Measurements from ENCODE around the gene CCDC3.

Gene CCDC3

GRCh38 chr10:12915637-12916168, 85.8 kb downstream of the CCDC3 start:
- no peak for TF ChIP-seq CTCF (IDR thresholded peaks at IDR 0.05; ENCODE audit: extremely low read depth, insufficient read depth, missing control alignments)
- in situ Hi-C loops (cut with MboI; ENCODE audit: low pct_unique_long_range_greater_than_20kb, low sequenced_read_pairs, unreplicated experiment), result no loop called here

GRCh38 chr10:12914111-12914510, 87.4 kb downstream of the CCDC3 start:
- no peak for DNase-seq (ENCODE audit: low spot score)
- no peak for TF ChIP-seq CTCF (IDR thresholded peaks at IDR 0.05; ENCODE audit: extremely low read depth, insufficient read depth, missing control alignments)
- in situ Hi-C loops (cut with MboI; ENCODE audit: low pct_unique_long_range_greater_than_20kb, low sequenced_read_pairs, unreplicated experiment), result no loop called here

More at GRCh38 chr10:12915637-12916168, 85.8 kb downstream of the CCDC3 start:
- DNase-seq (ENCODE audit: low spot score), result no peak

GRCh38 chr10:12911795-12912194, 89.7 kb downstream of the CCDC3 start:
- TF ChIP-seq CTCF (IDR thresholded peaks at IDR 0.05; ENCODE audit: extremely low read depth, insufficient read depth, missing control alignments), result no peak
- DNase-seq (ENCODE audit: low spot score), result no peak
- in situ Hi-C loops (cut with MboI; ENCODE audit: low pct_unique_long_range_greater_than_20kb, low sequenced_read_pairs, unreplicated experiment), result no loop called here

- TF ChIP-seq CTCF (IDR thresholded peaks at IDR 0.05; ENCODE audit: extremely low read depth, insufficient read depth, missing control alignments), result no peak
- in situ Hi-C loops (cut with MboI; ENCODE audit: low pct_unique_long_range_greater_than_20kb, low sequenced_read_pairs, unreplicated experiment), result no loop called here
- DNase-seq (ENCODE audit: low spot score), result no peak
These were observed 90.7 kb downstream of the CCDC3 start for GRCh38 chr10:12910835-12911234.

GRCh38 chr10:12909836-12910185, 91.7 kb downstream of the CCDC3 start:
- DNase-seq (ENCODE audit: low spot score), result no peak
- TF ChIP-seq CTCF (IDR thresholded peaks at IDR 0.05; ENCODE audit: extremely low read depth, insufficient read depth, missing control alignments), result no peak
- in situ Hi-C loops (cut with MboI; ENCODE audit: low pct_unique_long_range_greater_than_20kb, low sequenced_read_pairs, unreplicated experiment), result loop anchor here (10.0 kb wide), 1 partner anchor 655 kb away; no protein-coding TSS in a partner anchor

GRCh38 chr10:12909182-12909835, 92.2 kb downstream of the CCDC3 start:
- in situ Hi-C loops (cut with MboI; ENCODE audit: low pct_unique_long_range_greater_than_20kb, low sequenced_read_pairs, unreplicated experiment), result loop anchor here (10.0 kb wide), 1 partner anchor 655 kb away; no protein-coding TSS in a partner anchor
- TF ChIP-seq CTCF (IDR thresholded peaks at IDR 0.05; ENCODE audit: extremely low read depth, insufficient read depth, missing control alignments), result no peak
- DNase-seq (ENCODE audit: low spot score), result no peak
